CD4-positive, alpha-beta T cell (primary cell): ENCODE results near the gene ADAM23. TPM values are rescaled to one million over a fixed set of nuclear protein-coding genes. Genes with fewer than 3 reads are reported as not detected.

Source experiments
- ATAC-seq: fragments of 200-7000 bp; cut with Tn5 transposase; one replicate; pipeline ENCODE4 v1.10.0; 2022; ENCODE audit warnings: mild to moderate bottlenecking; ENCODE audit not compliant: poor library complexity
- CTCF ChIA-PET: fragments of 350-600 bp; sonication (Branson Sonifier 250); formaldehyde crosslinking; loops from one replicate; lab custom pipeline; 2021; ENCODE audit warnings: antibody characterized with exemption, inconsistent platforms; lab: Charles Lee
- POLR2A ChIA-PET: fragments of 350-600 bp; sonication (Branson Sonifier 250); formaldehyde crosslinking; loops from one replicate; lab custom pipeline; 2021; ENCODE audit warnings: antibody characterized with exemption, inconsistent platforms; lab: Charles Lee
- DNase-seq, 14 experiments: peaks; one replicate each; pipeline ENCODE4 v3.0.0-alpha.2; 2013 to 2020; ENCODE audit warnings: mixed read lengths in 2 of 14
- H3K27ac ChIP-seq, 2 donors: one replicate each; pipeline versions ENCODE4 v1.5.1 to v1.7.0; 2013; ENCODE audit warnings: low read length in 2 of 2, low read depth in 1 of 2, mild to moderate bottlenecking in 1 of 2
- H3K27me3 ChIP-seq, 2 experiments: 1 replicate in 1 of 2; 2 replicates in 1 of 2; pipeline versions ENCODE4 v1.6.1 to v1.7.0; 2013; ENCODE audit warnings: low read length in 2 of 2, control low read depth in 1 of 2, mild to moderate bottlenecking in 1 of 2, moderate library complexity in 1 of 2; ENCODE audit not compliant: insufficient read depth in 2 of 2, control insufficient read depth in 1 of 2
- H3K36me3 ChIP-seq: one replicate; pipeline ENCODE4 v1.6.1; 2013; ENCODE audit warnings: low read length, control low read depth; ENCODE audit not compliant: insufficient read depth
- H3K4me1 ChIP-seq: one replicate; pipeline ENCODE4 v1.6.1; 2013; ENCODE audit warnings: low read length, control low read depth; ENCODE audit not compliant: insufficient read depth
- H3K4me3 ChIP-seq: one replicate; pipeline ENCODE4 v1.5.1; 2013; ENCODE audit warnings: mild to moderate bottlenecking, low read length, moderate library complexity
- H3K9me3 ChIP-seq, 2 experiments: 1 replicate in 1 of 2; 2 replicates in 1 of 2; pipeline versions ENCODE4 v1.6.1 to v1.7.0; 2013; ENCODE audit warnings: low read length in 2 of 2, mild to moderate bottlenecking in 2 of 2, control low read depth in 1 of 2, moderate library complexity in 1 of 2; ENCODE audit not compliant: control insufficient read depth in 1 of 2, insufficient read depth in 1 of 2
- H3K27ac Mint-ChIP-seq: one replicate; pipeline ENCODE4 v1.8.0; 2020; ENCODE audit warnings: mixed read lengths
- H3K27me3 Mint-ChIP-seq: one replicate; pipeline ENCODE4 v1.8.0; 2021; ENCODE audit warnings: mixed read lengths
- H3K36me3 Mint-ChIP-seq: one replicate; pipeline ENCODE4 v1.8.0; 2021; ENCODE audit warnings: low read depth, mixed read lengths
- H3K4me1 Mint-ChIP-seq: one replicate; pipeline ENCODE4 v1.8.0; 2021; ENCODE audit warnings: low read depth, mixed read lengths
- H3K4me3 Mint-ChIP-seq: one replicate; pipeline ENCODE4 v1.8.0; 2020; ENCODE audit warnings: mild to moderate bottlenecking, mixed read lengths
- H3K9me3 Mint-ChIP-seq: one replicate; pipeline ENCODE4 v1.8.0; 2020; ENCODE audit warnings: mixed read lengths
- CTCF ChIP-seq: fragments of 200-600 bp; IDR thresholded peaks from one replicate; pipeline ENCODE4 v1.8.0; 2022; ENCODE audit warnings: antibody characterized with exemption, mild to moderate bottlenecking
- intact Hi-C, 2 experiments: fragments of 100-400 bp; cut with DNase I in 1 of 2; cut with micrococcal nuclease in 1 of 2; formaldehyde crosslinking; loops; one replicate each; pipeline versions ENCODE4 v1.15.1 to v1.9.0; 2023 to 2025; cut with DNase I, micrococcal nuclease
- total RNA-seq, 174 experiments: library from RNA in 2 of 174; stranded (reverse) in 2 of 174; gene quantifications; one replicate each; pipeline ENCODE4 v1.2.3 and lab custom pipeline; 2021 to 2026

ADAM23 gene
- total RNA-seq, 2 experiments from 2014 or later: 6.3 to 7.7 TPM

- Mint-ChIP-seq H3K9me3 (no peaks in the 10 kb centered on the region), H3K4me1 (peaks cover 14% of the 10 kb centered on the region), H3K36me3 (no peaks in the 10 kb centered on the region), H3K27me3 (peaks cover 7% of the 10 kb centered on the region), H3K4me3 (no peak overlapping the region), H3K27ac (no peak overlapping the region)
- DNase-seq: no peak
- no peak for TF ChIP-seq CTCF
- ATAC-seq: no peak
- H3K9me3 ChIP-seq: no peaks in the 10 kb centered on the region
- no peak overlapping the region for H3K4me3 ChIP-seq
- POLR2A ChIA-PET: interaction anchor here (0.6 kb wide), 1 partner anchor 954 kb away, joined by 4 read pairs; no protein-coding TSS in a partner anchor
- H3K27me3 ChIP-seq: no peaks in the 10 kb centered on the region
- intact Hi-C loops: no loop called here
- H3K4me1 ChIP-seq: no peaks in the 10 kb centered on the region
- CTCF ChIA-PET: interaction anchor here (0.6 kb wide), 1 partner anchor 1471 kb away, joined by 3 read pairs; no protein-coding TSS in a partner anchor
- no peaks in the 10 kb centered on the region for H3K36me3 ChIP-seq
- no peak overlapping the region for H3K27ac ChIP-seq
Observed at GRCh38 chr2:206515580-206515979, 72.2 kb downstream of the ADAM23 start.

- Histone ChIP-seq H3K4me1 (no peaks in the 10 kb centered on the region), H3K27ac (no peak overlapping the region), H3K36me3 (no peaks in the 10 kb centered on the region), H3K4me3 (no peak overlapping the region), H3K27me3 (no peaks in the 10 kb centered on the region), H3K9me3 (no peaks in the 10 kb centered on the region)
- no peak for TF ChIP-seq CTCF
- Mint-ChIP-seq H3K27ac (no peak overlapping the region), H3K4me1 (peaks cover 10% of the 10 kb centered on the region), H3K9me3 (no peaks in the 10 kb centered on the region), H3K4me3 (no peak overlapping the region), H3K36me3 (no peaks in the 10 kb centered on the region), H3K27me3 (peaks cover 6% of the 10 kb centered on the region)
- intact Hi-C loops: no loop called here
- ChIA-PET CTCF (no interaction called here), POLR2A (interaction anchor here (1.1 kb wide), 1 partner anchor 11 kb away, joined by 3 read pairs; no protein-coding TSS in a partner anchor)
- ATAC-seq (no peak), DNase-seq (no peak)
Observed at GRCh38 chr2:206518997-206519396, 75.7 kb downstream of the ADAM23 start.

- H3K27me3 ChIP-seq: no peaks in the 10 kb centered on the region
- H3K27ac ChIP-seq: no peak overlapping the region
- H3K9me3 ChIP-seq: no peaks in the 10 kb centered on the region
- H3K36me3 ChIP-seq: no peaks in the 10 kb centered on the region
- H3K27me3 Mint-ChIP-seq: no peaks in the 10 kb centered on the region
- ChIA-PET CTCF (no interaction called here), POLR2A (no interaction called here)
- no peaks in the 10 kb centered on the region for H3K36me3 Mint-ChIP-seq
- no peak overlapping the region for H3K27ac Mint-ChIP-seq
- no peak for TF ChIP-seq CTCF
- H3K4me3 Mint-ChIP-seq: no peak overlapping the region
- no peaks in the 10 kb centered on the region for H3K9me3 Mint-ChIP-seq
- peaks cover 10% of the 10 kb centered on the region for H3K4me1 Mint-ChIP-seq
- intact Hi-C loops: no loop called here
- DNase-seq: no peak
- no peak for ATAC-seq
- no peaks in the 10 kb centered on the region for H3K4me1 ChIP-seq
- H3K4me3 ChIP-seq: no peak overlapping the region
Observed at GRCh38 chr2:206520450-206520849, 77.1 kb downstream of the ADAM23 start.
